PC-9 (cell line): ENCODE results near the gene CTSD. TPM values are rescaled to one million over a fixed set of nuclear protein-coding genes. Genes with fewer than 3 reads are reported as not detected.

Experiments used
- BruUV-seq: library from RNA; stranded (reverse); fragments of 400-500 nt; replicated peaks from 2 replicates; lab custom pipeline; 2021; lab: Mats Ljungman, UMichigan
- CTCF ChIA-PET: fragments of 300-600 bp; sonication (Branson Sonifier 250); formaldehyde crosslinking; loops from one replicate; lab custom pipeline; 2022; ENCODE audit warnings: antibody characterized with exemption; lab: Charles Lee
- POLR2A ChIA-PET: fragments of 300-600 bp; sonication (Branson Sonifier 250); formaldehyde crosslinking; loops from one replicate; lab custom pipeline; 2022; ENCODE audit warnings: antibody characterized with exemption; ENCODE audit not compliant: unreplicated experiment; lab: Charles Lee
- DNase-seq, 2 experiments: peaks; one replicate each; pipeline versions ENCODE4 v3.0.0 to v3.0.0-alpha.2; 2015 to 2022; ENCODE audit warnings: mixed read lengths in 1 of 2
- H2AFZ ChIP-seq: fragments of 200-600 bp; sonication (generic); 2 replicates; pipeline ENCODE4 v1.8.1; 2017; ENCODE audit warnings: antibody characterized with exemption
- H3F3A ChIP-seq: fragments of 200-600 bp; sonication (generic); 2 replicates; pipeline ENCODE4 v1.8.1; 2017; ENCODE audit warnings: antibody characterized with exemption, mild to moderate bottlenecking, low read depth; ENCODE audit not compliant: insufficient read depth
- H3K27ac ChIP-seq: fragments of 200-600 bp; sonication (generic); 2 replicates; pipeline ENCODE4 v1.6.1; 2016; ENCODE audit warnings: mixed run types
- H3K27me3 ChIP-seq: fragments of 200-600 bp; sonication (generic); 2 replicates; pipeline ENCODE4 v1.6.1; 2016; ENCODE audit warnings: low read depth, mixed run types; ENCODE audit not compliant: insufficient read depth
- H3K36me3 ChIP-seq: fragments of 200-600 bp; sonication (generic); 2 replicates; pipeline ENCODE4 v1.6.1; 2016; ENCODE audit warnings: low read depth, mixed run types
- H3K4me1 ChIP-seq: fragments of 200-600 bp; sonication (generic); replicated peaks from 2 replicates; pipeline ENCODE4 v1.6.1; 2016; ENCODE audit warnings: mixed run types; ENCODE audit not compliant: insufficient read depth
- H3K4me2 ChIP-seq: fragments of 200-600 bp; sonication (generic); 2 replicates; pipeline ENCODE4 v1.6.1; 2017; ENCODE audit warnings: mixed run types
- H3K4me3 ChIP-seq: fragments of 200-600 bp; sonication (generic); 2 replicates; pipeline ENCODE4 v1.6.1; 2016; ENCODE audit warnings: mixed run types
- H3K79me2 ChIP-seq: fragments of 200-600 bp; sonication (generic); 2 replicates; pipeline ENCODE4 v1.6.1; 2017; ENCODE audit warnings: low read depth, mixed run types
- H3K9me2 ChIP-seq: fragments of 200-600 bp; sonication (generic); 2 replicates; pipeline ENCODE4 v1.8.1; 2017; ENCODE audit warnings: mild to moderate bottlenecking; ENCODE audit not compliant: insufficient read depth
- H3K9me3 ChIP-seq: fragments of 200-600 bp; sonication (generic); 2 replicates; pipeline ENCODE4 v1.8.1; 2016; ENCODE audit warnings: low read depth; ENCODE audit not compliant: insufficient read depth
- H4K20me1 ChIP-seq: fragments of 200-600 bp; sonication (generic); 2 replicates; pipeline ENCODE4 v1.8.1; 2017; ENCODE audit not compliant: insufficient read depth
- EZH2 ChIP-seq: fragments of 200-600 bp; sonication (generic); IDR thresholded peaks from 2 replicates; pipeline ENCODE4 v1.8.0; 2017; ENCODE audit warnings: antibody characterized with exemption, low read depth
- intact Hi-C: fragments of 100-400 bp; cut with micrococcal nuclease; formaldehyde crosslinking; loops from one replicate; pipeline ENCODE4 v1.10.0; 2022; ENCODE audit not compliant: unreplicated experiment
- total RNA-seq: library from RNA; stranded (reverse); gene quantifications from 2 replicates; pipeline ENCODE4 v1.2.3, GENCODE V29; 2021
- TF ChIP-seq, protein P1 (sequence below): fragments of 200-600 bp; sonication (generic); conservative IDR thresholded peaks from 2 replicates; pipeline ENCODE4 v1.6.1; 2017; ENCODE audit warnings: mixed run types, antibody characterized with exemption, mild to moderate bottlenecking, moderate library complexity

CTSD gene
- total RNA-seq, 1 experiment from 2014 or later = 735 TPM

DNA sequence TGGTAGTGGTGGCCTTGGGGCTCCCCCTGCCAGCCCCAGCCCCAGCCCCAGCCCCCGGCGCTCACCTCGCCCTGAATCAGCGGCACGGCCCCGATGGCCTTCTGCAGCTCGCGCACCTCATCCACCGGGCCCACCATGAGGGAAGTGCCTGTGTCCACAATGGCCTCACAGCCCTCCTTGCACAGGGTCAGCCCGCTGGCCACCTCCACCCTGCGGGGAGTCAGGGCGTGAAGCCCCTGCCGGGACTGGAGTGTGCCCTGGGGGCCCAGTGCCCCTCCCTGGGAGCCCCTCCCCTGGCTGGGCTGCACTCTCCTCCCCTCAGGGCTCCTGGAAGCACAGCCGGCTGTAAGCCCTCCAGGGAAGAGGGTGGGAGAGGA, 9.8 kb downstream of the CTSD start:
- CTCF ChIA-PET = no interaction called here
- BruUV-seq = no TSS peak
- Histone ChIP-seq H3K4me1 (no peaks in the 10 kb centered on the region), H3K4me3 (no peak overlapping the region), H3K79me2 (no peaks in the 10 kb centered on the region), H3K27me3 (no peaks in the 10 kb centered on the region), H3K9me3 (no peaks in the 10 kb centered on the region), H2AFZ (no peak overlapping the region), H3K27ac (no peak overlapping the region), H3K36me3 (0 out of 2 replicates have a peak, but pooled peaks cover 4% of the 10 kb centered on the region), H3F3A (no peaks in the 10 kb centered on the region; the same call in 1 of the 2 replicates), H3K9me2 (no peaks in the 10 kb centered on the region), H4K20me1 (no peaks in the 10 kb centered on the region), H3K4me2 (no peak overlapping the region)
- POLR2A ChIA-PET = no interaction called here
- intact Hi-C loops = no loop called here
- no peak for DNase-seq
- TF ChIP-seq, protein P1, sequence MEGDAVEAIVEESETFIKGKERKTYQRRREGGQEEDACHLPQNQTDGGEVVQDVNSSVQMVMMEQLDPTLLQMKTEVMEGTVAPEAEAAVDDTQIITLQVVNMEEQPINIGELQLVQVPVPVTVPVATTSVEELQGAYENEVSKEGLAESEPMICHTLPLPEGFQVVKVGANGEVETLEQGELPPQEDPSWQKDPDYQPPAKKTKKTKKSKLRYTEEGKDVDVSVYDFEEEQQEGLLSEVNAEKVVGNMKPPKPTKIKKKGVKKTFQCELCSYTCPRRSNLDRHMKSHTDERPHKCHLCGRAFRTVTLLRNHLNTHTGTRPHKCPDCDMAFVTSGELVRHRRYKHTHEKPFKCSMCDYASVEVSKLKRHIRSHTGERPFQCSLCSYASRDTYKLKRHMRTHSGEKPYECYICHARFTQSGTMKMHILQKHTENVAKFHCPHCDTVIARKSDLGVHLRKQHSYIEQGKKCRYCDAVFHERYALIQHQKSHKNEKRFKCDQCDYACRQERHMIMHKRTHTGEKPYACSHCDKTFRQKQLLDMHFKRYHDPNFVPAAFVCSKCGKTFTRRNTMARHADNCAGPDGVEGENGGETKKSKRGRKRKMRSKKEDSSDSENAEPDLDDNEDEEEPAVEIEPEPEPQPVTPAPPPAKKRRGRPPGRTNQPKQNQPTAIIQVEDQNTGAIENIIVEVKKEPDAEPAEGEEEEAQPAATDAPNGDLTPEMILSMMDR = no peak
- TF ChIP-seq EZH2 = no peak

DNA sequence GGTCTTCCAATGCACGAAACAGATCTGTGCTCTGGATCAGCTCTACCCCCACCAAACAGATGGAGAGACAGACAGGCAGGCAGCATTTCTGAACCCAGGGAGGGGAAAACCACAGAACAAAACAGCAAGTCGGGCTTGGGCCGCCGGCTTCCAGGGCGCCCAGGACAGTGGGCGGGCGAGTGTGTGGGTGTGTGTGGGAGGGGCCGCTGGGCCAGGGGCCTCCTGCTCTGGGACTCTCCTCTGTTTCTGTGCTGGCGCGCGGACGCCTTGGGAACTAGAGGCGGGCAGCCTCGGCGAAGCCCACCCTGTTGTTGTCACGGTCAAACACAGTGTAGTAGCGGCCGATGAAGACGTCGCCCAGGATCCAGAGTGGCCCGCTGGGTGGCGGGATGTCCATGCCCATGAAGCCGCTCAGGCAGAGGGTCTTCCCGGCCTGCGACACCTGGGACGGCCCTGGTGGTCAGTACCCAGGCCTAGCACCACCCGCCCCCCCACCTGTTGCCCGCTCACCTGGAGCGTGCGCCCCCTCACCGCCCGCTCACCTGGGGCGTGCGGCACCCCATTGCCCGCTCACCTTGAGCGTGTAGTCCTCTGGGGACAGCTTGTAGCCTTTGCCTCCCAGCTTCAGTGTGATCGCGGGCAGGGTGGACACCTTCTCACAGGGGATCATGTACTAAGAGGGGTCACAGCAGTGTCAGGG, 10.3 kb downstream of the CTSD start:
- H4K20me1 ChIP-seq = no peaks in the 10 kb centered on the region
- no peaks in the 10 kb centered on the region for H3K9me3 ChIP-seq
- no peak overlapping the region for H3K4me2 ChIP-seq
- no peak overlapping the region for H3K4me3 ChIP-seq
- no peak overlapping the region for H2AFZ ChIP-seq
- H3K27ac ChIP-seq = no peak overlapping the region
- H3K79me2 ChIP-seq = no peaks in the 10 kb centered on the region
- H3K9me2 ChIP-seq = no peaks in the 10 kb centered on the region
- intact Hi-C loops = no loop called here
- TF ChIP-seq, protein P1 = no peak
- TF ChIP-seq EZH2 = no peak
- POLR2A ChIA-PET = no interaction called here
- H3K27me3 ChIP-seq = no peaks in the 10 kb centered on the region
- CTCF ChIA-PET = no interaction called here
- H3F3A ChIP-seq = no peaks in the 10 kb centered on the region; the same call in 1 of the 2 replicates
- H3K36me3 ChIP-seq = 0 out of 2 replicates have a peak, but pooled peaks cover 4% of the 10 kb centered on the region
- BruUV-seq = no TSS peak
- H3K4me1 ChIP-seq = no peaks in the 10 kb centered on the region
- DNase-seq = no peak

DNA sequence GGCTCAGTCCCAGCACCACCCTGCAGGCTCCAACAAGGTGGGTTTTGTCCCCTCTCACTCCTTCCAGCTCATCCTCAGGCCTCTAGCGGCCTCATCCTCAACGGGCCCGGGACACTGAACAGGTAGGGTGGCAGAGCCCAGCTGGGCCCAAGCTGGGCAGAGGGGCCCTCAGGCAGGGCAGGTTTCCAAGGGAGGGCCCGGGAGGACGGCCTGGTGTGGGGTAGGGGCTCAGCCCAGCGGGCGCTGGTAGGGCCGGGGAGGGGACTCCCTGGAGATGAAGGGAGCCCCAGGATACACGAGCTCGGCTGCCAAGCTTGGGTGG, 10.9 kb downstream of the CTSD start:
- POLR2A ChIA-PET = no interaction called here
- BruUV-seq = TSS peak; percentile 89

More for the DNA sequence above, 10.9 kb downstream of the CTSD start:
- H3K27ac ChIP-seq = no peak overlapping the region
- no peak overlapping the region for H3K4me3 ChIP-seq
- H3K9me3 ChIP-seq = no peaks in the 10 kb centered on the region
- H3K9me2 ChIP-seq = no peaks in the 10 kb centered on the region
- no peak for DNase-seq
- intact Hi-C loops = no loop called here
- H2AFZ ChIP-seq = no peak overlapping the region
- H3F3A ChIP-seq = no peaks in the 10 kb centered on the region; the same call in 1 of the 2 replicates
- H3K36me3 ChIP-seq = 0 out of 2 replicates have a peak, but pooled peaks cover 4% of the 10 kb centered on the region
- no peaks in the 10 kb centered on the region for H3K79me2 ChIP-seq
- H3K27me3 ChIP-seq = no peaks in the 10 kb centered on the region
- CTCF ChIA-PET = no interaction called here
- no peaks in the 10 kb centered on the region for H4K20me1 ChIP-seq
- H3K4me2 ChIP-seq = no peak overlapping the region
- TF ChIP-seq EZH2 = no peak
- TF ChIP-seq, protein P1 = no peak
- no peaks in the 10 kb centered on the region for H3K4me1 ChIP-seq
